Cardiac fibroblast (primary cell): ENCODE results near the gene CHAF1A.

ENCODE experiments used
- DNase-seq, 2 donors: peaks; one replicate each; pipeline versions ENCODE4 v3.0.0 to v3.0.0-alpha.2; 2010; ENCODE audit warnings: low read depth in 2 of 2
- H3K4me3 ChIP-seq, 2 donors: replicated peaks in 1 of 2; 1 replicate in 1 of 2; 2 replicates in 1 of 2; pipeline ENCODE4 v1.5.1; 2011; ENCODE audit warnings: low read depth in 2 of 2, low read length in 2 of 2, mild to moderate bottlenecking in 2 of 2, moderate library complexity in 1 of 2
- TF ChIP-seq, protein P1 (sequence below): IDR thresholded peaks from one replicate; pipeline ENCODE4 v1.5.1; 2011; ENCODE audit warnings: low read depth, mild to moderate bottlenecking, low read length, inconsistent platforms

CHAF1A gene

DNA sequence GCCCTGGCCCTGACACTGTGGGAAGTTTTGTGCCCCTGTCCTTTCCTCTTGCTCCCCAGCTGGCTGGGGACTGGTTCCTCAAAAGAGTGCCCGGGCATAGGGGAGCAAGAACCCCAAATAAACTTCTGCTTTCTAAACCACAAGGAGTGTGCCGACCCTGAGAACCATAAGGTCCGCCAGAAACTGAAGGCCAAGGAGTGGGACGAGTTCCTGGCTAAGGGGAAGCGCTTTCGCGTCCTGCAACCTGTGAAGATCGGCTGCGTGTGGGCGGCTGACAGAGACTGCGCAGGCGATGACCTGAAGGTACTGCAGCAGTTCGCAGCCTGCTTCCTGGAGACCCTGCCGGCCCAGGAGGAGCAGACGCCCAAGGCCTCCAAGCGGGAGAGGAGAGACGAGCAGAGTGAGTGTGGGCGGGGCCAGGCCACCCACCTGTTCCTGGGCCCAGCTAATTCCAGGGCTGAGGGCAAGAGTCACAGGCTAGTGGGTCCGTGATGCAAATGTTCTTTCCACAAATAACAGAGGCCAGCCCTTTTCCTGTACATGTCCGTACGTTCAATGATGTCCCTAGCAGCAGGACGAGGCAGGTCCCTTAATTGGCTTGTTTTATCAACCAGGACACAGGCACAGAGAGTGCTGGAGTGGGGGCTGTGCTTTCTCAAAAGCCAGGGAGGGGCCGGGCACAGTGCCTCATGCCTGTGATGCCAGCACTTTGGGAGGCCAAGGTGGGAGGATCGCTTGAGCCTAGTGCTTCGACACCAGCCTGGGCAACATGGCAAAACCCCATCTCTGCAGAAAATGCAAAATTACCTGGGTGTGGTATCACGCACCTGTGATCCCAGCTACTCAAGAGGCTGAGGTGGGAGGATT, 29.6 kb downstream of the CHAF1A start:
- TF ChIP-seq, protein P1, sequence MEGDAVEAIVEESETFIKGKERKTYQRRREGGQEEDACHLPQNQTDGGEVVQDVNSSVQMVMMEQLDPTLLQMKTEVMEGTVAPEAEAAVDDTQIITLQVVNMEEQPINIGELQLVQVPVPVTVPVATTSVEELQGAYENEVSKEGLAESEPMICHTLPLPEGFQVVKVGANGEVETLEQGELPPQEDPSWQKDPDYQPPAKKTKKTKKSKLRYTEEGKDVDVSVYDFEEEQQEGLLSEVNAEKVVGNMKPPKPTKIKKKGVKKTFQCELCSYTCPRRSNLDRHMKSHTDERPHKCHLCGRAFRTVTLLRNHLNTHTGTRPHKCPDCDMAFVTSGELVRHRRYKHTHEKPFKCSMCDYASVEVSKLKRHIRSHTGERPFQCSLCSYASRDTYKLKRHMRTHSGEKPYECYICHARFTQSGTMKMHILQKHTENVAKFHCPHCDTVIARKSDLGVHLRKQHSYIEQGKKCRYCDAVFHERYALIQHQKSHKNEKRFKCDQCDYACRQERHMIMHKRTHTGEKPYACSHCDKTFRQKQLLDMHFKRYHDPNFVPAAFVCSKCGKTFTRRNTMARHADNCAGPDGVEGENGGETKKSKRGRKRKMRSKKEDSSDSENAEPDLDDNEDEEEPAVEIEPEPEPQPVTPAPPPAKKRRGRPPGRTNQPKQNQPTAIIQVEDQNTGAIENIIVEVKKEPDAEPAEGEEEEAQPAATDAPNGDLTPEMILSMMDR: no peak
- no peak for DNase-seq
- H3K4me3 ChIP-seq: no peak overlapping the region

DNA sequence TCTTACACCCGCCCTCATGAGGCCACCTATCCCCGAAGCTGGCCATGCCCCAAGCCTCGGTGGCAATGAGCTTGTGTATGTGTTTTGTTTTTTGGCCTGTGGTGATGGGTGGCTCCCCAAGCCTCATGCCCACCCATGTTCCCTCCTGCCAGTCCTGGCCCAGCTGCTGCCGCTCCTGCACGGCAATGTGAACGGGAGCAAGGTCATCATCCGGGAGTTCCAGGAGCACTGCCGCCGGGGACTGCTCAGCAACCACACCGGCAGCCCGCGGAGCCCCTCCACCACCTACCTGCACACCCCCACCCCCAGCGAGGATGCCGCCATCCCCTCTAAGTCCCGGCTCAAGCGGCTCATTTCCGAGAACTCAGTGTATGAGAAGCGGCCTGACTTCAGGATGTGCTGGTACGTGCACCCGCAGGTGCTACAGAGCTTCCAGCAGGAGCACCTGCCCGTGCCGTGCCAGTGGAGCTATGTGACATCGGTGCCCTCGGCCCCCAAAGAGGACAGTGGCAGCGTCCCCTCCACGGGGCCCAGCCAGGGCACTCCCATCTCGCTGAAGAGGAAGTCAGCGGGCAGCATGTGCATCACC, 30.6 kb downstream of the CHAF1A start:
- H3K4me3 ChIP-seq: no peak overlapping the region
- TF ChIP-seq, protein P1: no peak
- DNase-seq: no peak

DNA sequence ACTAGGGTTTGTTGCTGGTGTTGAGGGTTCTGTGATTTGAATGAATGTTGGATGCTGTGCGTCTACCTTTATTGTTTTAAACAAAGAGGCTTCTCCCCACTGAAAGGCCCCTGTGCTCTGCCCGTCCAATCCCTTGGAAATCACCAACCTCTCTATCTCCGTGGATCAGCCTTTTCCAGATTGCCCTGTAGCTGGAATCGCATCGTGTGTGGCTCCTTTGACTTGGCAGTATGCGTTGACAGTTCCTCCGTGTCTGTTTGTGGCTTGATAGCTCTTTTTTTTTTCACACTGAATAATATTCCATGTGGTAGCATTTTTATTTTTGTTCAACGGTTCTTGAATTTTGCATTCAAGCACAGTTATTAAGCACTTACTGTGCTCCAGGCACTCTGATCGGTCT, 32.0 kb downstream of the CHAF1A start:
- DNase-seq: no peak
- TF ChIP-seq, protein P1: no peak
- no peak overlapping the region for H3K4me3 ChIP-seq

DNA sequence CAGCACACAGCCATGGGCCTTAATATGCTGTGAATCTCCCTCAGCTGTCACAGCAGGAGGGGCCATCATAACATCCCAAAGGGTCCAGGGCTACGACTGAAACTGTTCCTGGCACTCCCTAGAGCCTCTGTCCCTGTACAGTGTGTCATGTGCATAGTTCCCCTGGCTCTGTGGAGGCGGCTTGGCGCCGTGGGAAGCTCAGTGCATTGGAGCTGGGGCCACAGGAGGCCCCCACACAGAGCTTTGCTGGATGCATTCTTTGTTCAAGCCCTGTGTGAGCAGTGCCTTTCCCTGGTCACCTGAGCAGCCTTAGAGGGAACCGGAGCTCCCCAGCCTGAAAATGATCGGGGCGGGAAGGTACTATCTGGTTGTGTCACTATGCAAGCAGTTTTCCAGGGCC, 33.8 kb downstream of the CHAF1A start:
- TF ChIP-seq, protein P1: no peak
- H3K4me3 ChIP-seq: no peak overlapping the region
- DNase-seq: no peak

DNA sequence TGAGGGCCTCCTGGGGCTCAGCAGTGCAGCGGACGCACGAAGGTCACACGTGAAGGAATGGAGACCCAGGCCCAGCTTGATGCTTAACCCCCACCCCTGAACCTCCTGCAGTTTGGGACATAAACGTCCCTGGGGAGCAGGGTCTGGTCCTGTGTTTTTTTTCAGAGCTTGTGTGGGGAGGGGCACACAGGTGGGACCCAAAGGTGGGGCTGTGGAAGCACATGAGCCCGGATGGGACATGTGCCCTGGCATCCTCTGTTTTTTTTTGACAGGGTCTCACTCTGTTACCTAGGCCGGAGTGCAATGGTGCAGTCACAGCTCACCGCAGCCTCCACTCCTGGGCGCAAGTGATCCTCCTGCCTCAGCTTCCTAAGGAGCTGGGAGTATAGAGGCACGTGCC, 34.7 kb downstream of the CHAF1A start:
- H3K4me3 ChIP-seq: no peak overlapping the region
- TF ChIP-seq, protein P1: no peak
- DNase-seq: no peak

DNA sequence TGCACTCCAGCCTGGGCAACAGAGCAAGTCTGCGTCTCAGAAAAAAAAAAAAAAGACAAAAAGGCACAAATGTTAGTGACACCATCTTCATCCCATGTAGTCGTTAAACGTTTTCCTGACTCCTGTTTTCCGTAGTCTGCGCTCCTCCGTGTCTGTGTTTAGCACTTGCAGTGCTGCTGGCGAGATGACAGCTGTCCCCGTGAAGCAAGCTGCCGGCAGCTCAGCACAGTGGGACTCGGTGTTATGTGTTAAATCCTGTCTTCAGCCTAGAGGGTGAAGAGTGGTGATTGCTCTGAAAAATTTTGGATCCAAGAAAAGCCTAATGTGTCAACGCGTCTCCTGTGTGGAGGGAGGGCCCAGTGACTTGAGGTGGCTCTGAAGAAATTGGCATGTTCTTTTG, 36.8 kb downstream of the CHAF1A start:
- no peak overlapping the region for H3K4me3 ChIP-seq
- TF ChIP-seq, protein P1: no peak
- DNase-seq: no peak
